RWPE2 (cell line): ENCODE data around the gene MIGA1.

ENCODE experiments used
- ATAC-seq: fragments of 200-7000 bp; cut with Tn5 transposase; 3 replicates; pipeline ENCODE4 v1.9.1; 2021; ENCODE audit warnings: low read depth
- DNase-seq: peaks from one replicate; pipeline ENCODE4 v3.0.0-alpha.2; 2020; ENCODE audit warnings: low spot score
- H3K27ac ChIP-seq: fragments of 450-650 bp; 2 replicates; pipeline ENCODE4 v1.5.1; 2017; ENCODE audit warnings: mild to moderate bottlenecking; ENCODE audit not compliant: poor library complexity, severe bottlenecking
- H3K27me3 ChIP-seq: fragments of 250-450 bp; sonication (Bioruptor Pico); 2 replicates; pipeline ENCODE4 v1.5.1; 2021; ENCODE audit warnings: mild to moderate bottlenecking, moderate library complexity; ENCODE audit not compliant: insufficient read depth, poor library complexity, severe bottlenecking
- H3K36me3 ChIP-seq: fragments of 250-450 bp; sonication (Bioruptor Pico); 2 replicates; pipeline ENCODE4 v1.5.1; 2020; ENCODE audit warnings: low read depth, mild to moderate bottlenecking, moderate library complexity
- H3K4me1 ChIP-seq: fragments of 250-450 bp; sonication (Bioruptor Pico); 2 replicates; pipeline ENCODE4 v1.5.1; 2021; ENCODE audit warnings: mild to moderate bottlenecking, moderate library complexity; ENCODE audit not compliant: insufficient read depth, poor library complexity, severe bottlenecking
- H3K4me3 ChIP-seq: fragments of 250-450 bp; sonication (Bioruptor Pico); 2 replicates; pipeline ENCODE4 v1.5.1; 2021; ENCODE audit warnings: mild to moderate bottlenecking, moderate library complexity; ENCODE audit not compliant: severe bottlenecking
- H3K9me3 ChIP-seq: fragments of 250-450 bp; sonication (Bioruptor Pico); 2 replicates; pipeline ENCODE4 v1.5.1; 2021; ENCODE audit warnings: mild to moderate bottlenecking, moderate library complexity; ENCODE audit not compliant: severe bottlenecking
- CTCF ChIP-seq: fragments of 450-650 bp; IDR thresholded peaks from one replicate; pipeline ENCODE4 v1.5.1; 2017; ENCODE audit warnings: mild to moderate bottlenecking, moderate library complexity; ENCODE audit not compliant: poor library complexity, severe bottlenecking

The MIGA1 gene

DNA sequence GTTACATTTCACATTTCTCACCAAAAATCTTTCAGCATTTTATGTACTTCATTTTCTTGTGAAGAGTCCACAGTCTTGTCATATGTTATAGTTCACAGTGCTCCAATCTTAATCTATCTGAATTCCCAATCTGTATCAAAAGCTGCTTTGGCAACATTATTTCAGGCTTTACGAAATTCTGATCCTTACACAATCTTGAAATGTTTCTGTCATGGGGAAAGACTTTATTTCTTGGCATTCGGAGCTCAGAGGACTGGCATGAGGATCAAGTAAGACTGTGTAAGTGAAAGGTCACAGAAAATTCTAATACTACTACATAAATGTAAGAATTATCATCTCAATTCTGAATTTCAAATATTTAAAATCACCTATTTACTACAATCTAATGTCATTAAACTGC, 21.8 kb upstream of the MIGA1 start:
- Histone ChIP-seq H3K4me3 (peak overlapping the region; percentile 6), H3K9me3 (no peaks in the 10 kb centered on the region), H3K27ac (peak overlapping the region; percentile 62), H3K4me1 (peaks cover 19% of the 10 kb centered on the region), H3K36me3 (no peaks in the 10 kb centered on the region), H3K27me3 (no peaks in the 10 kb centered on the region)
- no peak for TF ChIP-seq CTCF
- DNase-seq (no peak), ATAC-seq (no peak; the same call in 2 of the 3 replicates)

- no peaks in the 10 kb centered on the region for H3K9me3 ChIP-seq
- no peaks in the 10 kb centered on the region for H3K27me3 ChIP-seq
- peak within 1 kb of the TSS; percentile 93 for H3K4me3 ChIP-seq
- H3K27ac ChIP-seq: peak within 1 kb of the TSS; percentile 62
- no peak for TF ChIP-seq CTCF
- peak; percentile 89 for ATAC-seq
- no peaks in the 10 kb centered on the region for H3K36me3 ChIP-seq
- DNase-seq: peak; percentile 82
- H3K4me1 ChIP-seq: peaks cover 19% of the 10 kb centered on the region
Measured at GRCh38 chr1:77759071-77760028, 20.1 kb upstream of the MIGA1 start, which contains the start of gene USP33. USP33 (minus strand) TSS chr1:77759852; CDS start chr1:77741697, 18,155 bp downstream.

DNA sequence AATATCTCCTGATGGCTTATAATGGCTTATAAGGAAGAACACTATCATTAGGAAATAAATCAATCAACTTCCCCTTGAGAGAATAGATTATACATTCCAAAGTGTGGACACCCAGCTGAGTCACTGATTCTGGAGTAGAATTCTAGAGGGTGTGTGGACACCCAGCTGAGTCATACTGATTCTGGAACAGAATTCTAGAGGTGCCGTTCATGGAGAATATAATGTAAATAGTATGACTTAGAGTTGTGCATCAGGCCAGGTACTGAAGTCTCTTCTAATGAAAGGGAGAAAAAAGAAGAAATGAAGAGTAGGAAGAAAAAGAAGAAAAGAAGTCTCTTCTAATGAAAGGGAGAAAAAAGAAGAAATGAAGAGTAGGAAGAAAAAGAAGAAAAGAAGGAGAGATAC, 17.4 kb upstream of the MIGA1 start:
- H3K9me3 ChIP-seq: no peaks in the 10 kb centered on the region
- H3K4me1 ChIP-seq: peaks cover 13% of the 10 kb centered on the region
- no peaks in the 10 kb centered on the region for H3K27me3 ChIP-seq
- no peaks in the 10 kb centered on the region for H3K36me3 ChIP-seq
- no peak for TF ChIP-seq CTCF
- H3K27ac ChIP-seq: peak overlapping the region; percentile 45
- peak; percentile 44; the same call in 2 of the 3 replicates for ATAC-seq
- no peak overlapping the region for H3K4me3 ChIP-seq
- DNase-seq: no peak

GRCh38 chr1:77768006-77768405, 11.4 kb upstream of the MIGA1 start:
- no peak for DNase-seq
- Histone ChIP-seq H3K36me3 (no peaks in the 10 kb centered on the region), H3K4me1 (peaks cover 3% of the 10 kb centered on the region), H3K27me3 (no peaks in the 10 kb centered on the region), H3K4me3 (no peak overlapping the region), H3K27ac (no peak overlapping the region), H3K9me3 (no peaks in the 10 kb centered on the region)
- no peak for TF ChIP-seq CTCF
- no peak for ATAC-seq
